ENCODE results near the gene SURF4. TPM values are rescaled to one million over a fixed set of nuclear protein-coding genes. Genes with fewer than 3 reads are reported as not detected.

The SURF4 gene
- total RNA-seq, 1 experiment from 2014 or later = 214 TPM

DNA sequence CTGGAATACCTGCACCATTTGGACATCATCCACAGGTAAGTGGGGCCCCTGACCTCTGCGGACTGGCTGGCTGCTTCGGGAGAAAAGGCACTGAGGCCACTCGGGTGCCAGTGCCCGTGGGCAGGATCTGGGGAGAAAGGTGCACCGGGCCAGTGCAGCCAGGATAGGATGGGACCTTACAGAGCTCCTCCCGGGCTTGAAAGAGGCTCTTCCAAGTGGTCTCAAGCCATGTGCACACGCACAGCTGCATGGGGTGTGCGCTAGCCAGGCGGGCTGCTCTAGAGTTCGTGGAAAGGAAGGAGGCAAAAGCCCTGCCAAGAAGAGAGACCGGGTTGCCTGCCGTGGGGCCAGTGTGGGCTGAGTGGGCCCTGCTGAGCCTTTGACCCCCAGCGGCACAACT is 13.7 kb upstream of the SURF4 start:
- DNase-seq (ENCODE audit: low spot score) = no peak
- TF ChIP-seq, protein P1, sequence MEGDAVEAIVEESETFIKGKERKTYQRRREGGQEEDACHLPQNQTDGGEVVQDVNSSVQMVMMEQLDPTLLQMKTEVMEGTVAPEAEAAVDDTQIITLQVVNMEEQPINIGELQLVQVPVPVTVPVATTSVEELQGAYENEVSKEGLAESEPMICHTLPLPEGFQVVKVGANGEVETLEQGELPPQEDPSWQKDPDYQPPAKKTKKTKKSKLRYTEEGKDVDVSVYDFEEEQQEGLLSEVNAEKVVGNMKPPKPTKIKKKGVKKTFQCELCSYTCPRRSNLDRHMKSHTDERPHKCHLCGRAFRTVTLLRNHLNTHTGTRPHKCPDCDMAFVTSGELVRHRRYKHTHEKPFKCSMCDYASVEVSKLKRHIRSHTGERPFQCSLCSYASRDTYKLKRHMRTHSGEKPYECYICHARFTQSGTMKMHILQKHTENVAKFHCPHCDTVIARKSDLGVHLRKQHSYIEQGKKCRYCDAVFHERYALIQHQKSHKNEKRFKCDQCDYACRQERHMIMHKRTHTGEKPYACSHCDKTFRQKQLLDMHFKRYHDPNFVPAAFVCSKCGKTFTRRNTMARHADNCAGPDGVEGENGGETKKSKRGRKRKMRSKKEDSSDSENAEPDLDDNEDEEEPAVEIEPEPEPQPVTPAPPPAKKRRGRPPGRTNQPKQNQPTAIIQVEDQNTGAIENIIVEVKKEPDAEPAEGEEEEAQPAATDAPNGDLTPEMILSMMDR (conservative IDR thresholded peaks at IDR 0.05; ENCODE audit: low read depth, low read length) = no peak
- no peak for TF ChIP-seq EZH2 (IDR thresholded peaks at IDR 0.05; ENCODE audit: borderline replicate concordance, low read depth, low read length, poor library complexity, severe bottlenecking)
- no TSS peak for BruUV-seq (replicated peaks)
- intact Hi-C loops (cut with micrococcal nuclease; ENCODE audit: unreplicated experiment) = no loop called here
- Histone ChIP-seq H3K27me3 (replicated peaks; ENCODE audit: insufficient read depth, low read depth, low read length, poor library complexity) (no peaks in the 10 kb centered on the region), H3K27ac (ENCODE audit: low read depth, low read length, poor library complexity, severe bottlenecking) (no peak overlapping the region), H3K4me1 (ENCODE audit: insufficient read depth, low read length, poor library complexity, severe bottlenecking) (no peaks in the 10 kb centered on the region), H3K36me3 (ENCODE audit: insufficient read depth, low read length, poor library complexity, severe bottlenecking) (no peaks in the 10 kb centered on the region), H3K4me3 (ENCODE audit: low read depth, low read length, poor library complexity, severe bottlenecking) (no peak overlapping the region), H3K9me3 (ENCODE audit: low read depth, low read length, poor library complexity, severe bottlenecking) (no peaks in the 10 kb centered on the region)
- CTCF ChIA-PET = no interaction called here
- POLR2A ChIA-PET (ENCODE audit: low non-redundant PET) = no interaction called here

DNA sequence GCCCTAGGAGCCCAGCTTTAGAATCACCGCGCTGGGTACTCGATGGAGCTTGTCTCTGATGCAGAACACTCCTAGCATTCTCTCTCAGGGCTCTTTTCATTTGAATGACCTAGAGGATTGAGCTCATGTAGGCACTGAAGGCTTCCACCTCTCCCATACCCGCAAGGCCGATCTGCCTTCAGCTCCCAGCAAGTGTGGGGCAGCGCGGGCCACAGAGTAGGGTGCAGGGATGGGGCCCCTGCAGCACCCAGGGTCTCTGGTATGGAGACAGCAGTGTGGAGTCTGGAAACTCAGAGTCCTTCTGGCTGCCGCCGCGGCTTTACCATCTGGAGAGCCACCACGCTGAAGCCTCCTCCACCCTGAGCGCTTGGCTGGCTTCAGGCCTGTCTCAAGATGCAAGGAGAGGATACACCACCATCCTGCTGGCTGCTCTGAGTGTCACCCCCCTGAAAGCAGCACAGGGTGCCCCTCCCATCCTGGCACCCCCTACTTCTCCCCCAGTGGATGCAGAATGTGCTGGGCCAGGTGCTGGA is 13.2 kb upstream of the SURF4 start:
- intact Hi-C loops (cut with micrococcal nuclease; ENCODE audit: unreplicated experiment) = no loop called here
- Histone ChIP-seq H3K27ac (ENCODE audit: low read depth, low read length, poor library complexity, severe bottlenecking) (no peak overlapping the region), H3K4me1 (ENCODE audit: insufficient read depth, low read length, poor library complexity, severe bottlenecking) (no peaks in the 10 kb centered on the region), H3K4me3 (ENCODE audit: low read depth, low read length, poor library complexity, severe bottlenecking) (no peak overlapping the region), H3K27me3 (replicated peaks; ENCODE audit: insufficient read depth, low read depth, low read length, poor library complexity) (no peaks in the 10 kb centered on the region), H3K9me3 (ENCODE audit: low read depth, low read length, poor library complexity, severe bottlenecking) (no peaks in the 10 kb centered on the region), H3K36me3 (ENCODE audit: insufficient read depth, low read length, poor library complexity, severe bottlenecking) (no peaks in the 10 kb centered on the region)
- CTCF ChIA-PET = no interaction called here
- no peak for DNase-seq (ENCODE audit: low spot score)
- no TSS peak for BruUV-seq (replicated peaks)
- no peak for TF ChIP-seq EZH2 (IDR thresholded peaks at IDR 0.05; ENCODE audit: borderline replicate concordance, low read depth, low read length, poor library complexity, severe bottlenecking)
- TF ChIP-seq, protein P1 (conservative IDR thresholded peaks at IDR 0.05; ENCODE audit: low read depth, low read length) = no peak
- POLR2A ChIA-PET (ENCODE audit: low non-redundant PET) = no interaction called here

DNA sequence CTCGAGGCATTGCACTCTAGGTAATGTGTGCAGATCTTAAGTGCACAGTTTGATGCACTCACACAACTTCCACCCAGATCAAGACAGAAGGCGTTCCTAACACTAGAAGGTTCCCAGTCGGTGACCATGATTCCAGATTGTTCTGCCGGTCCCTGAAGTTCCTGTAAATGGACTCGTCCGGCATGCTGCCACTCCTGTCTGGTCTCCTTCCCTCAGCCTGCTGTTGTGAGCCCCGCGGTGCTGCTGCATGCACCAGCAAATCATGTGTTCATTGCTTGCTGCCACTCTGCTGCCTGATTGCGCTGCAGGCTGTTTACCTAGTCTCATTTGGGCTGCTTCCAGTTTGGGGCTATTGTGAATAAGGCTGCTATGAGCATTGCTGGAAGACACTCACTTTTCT is 11.8 kb upstream of the SURF4 start:
- CTCF ChIA-PET = no interaction called here
- BruUV-seq (replicated peaks) = no TSS peak
- POLR2A ChIA-PET (ENCODE audit: low non-redundant PET) = no interaction called here

More for the DNA sequence above, 11.8 kb upstream of the SURF4 start:
- no peak overlapping the region for H3K27ac ChIP-seq (ENCODE audit: low read depth, low read length, poor library complexity, severe bottlenecking)
- H3K9me3 ChIP-seq (ENCODE audit: low read depth, low read length, poor library complexity, severe bottlenecking) = no peaks in the 10 kb centered on the region
- TF ChIP-seq EZH2 (IDR thresholded peaks at IDR 0.05; ENCODE audit: borderline replicate concordance, low read depth, low read length, poor library complexity, severe bottlenecking) = no peak
- TF ChIP-seq, protein P1 (conservative IDR thresholded peaks at IDR 0.05; ENCODE audit: low read depth, low read length) = no peak
- H3K27me3 ChIP-seq (replicated peaks; ENCODE audit: insufficient read depth, low read depth, low read length, poor library complexity) = no peaks in the 10 kb centered on the region
- H3K4me1 ChIP-seq (ENCODE audit: insufficient read depth, low read length, poor library complexity, severe bottlenecking) = no peaks in the 10 kb centered on the region
- intact Hi-C loops (cut with micrococcal nuclease; ENCODE audit: unreplicated experiment) = no loop called here
- no peak overlapping the region for H3K4me3 ChIP-seq (ENCODE audit: low read depth, low read length, poor library complexity, severe bottlenecking)
- no peak for DNase-seq (ENCODE audit: low spot score)
- H3K36me3 ChIP-seq (ENCODE audit: insufficient read depth, low read length, poor library complexity, severe bottlenecking) = no peaks in the 10 kb centered on the region

Data from A673 (cell line).